Measurements from ENCODE around the gene PRKCA.
A peak's percentile ranks its signal among the peaks of the same experiment; 100 is the strongest.
"Not testable (repeated sequence)": the region's sequence is repeated elsewhere in the genome, so short reads cannot be mapped to it uniquely, and the experiment has no call there.

The PRKCA gene

DNA sequence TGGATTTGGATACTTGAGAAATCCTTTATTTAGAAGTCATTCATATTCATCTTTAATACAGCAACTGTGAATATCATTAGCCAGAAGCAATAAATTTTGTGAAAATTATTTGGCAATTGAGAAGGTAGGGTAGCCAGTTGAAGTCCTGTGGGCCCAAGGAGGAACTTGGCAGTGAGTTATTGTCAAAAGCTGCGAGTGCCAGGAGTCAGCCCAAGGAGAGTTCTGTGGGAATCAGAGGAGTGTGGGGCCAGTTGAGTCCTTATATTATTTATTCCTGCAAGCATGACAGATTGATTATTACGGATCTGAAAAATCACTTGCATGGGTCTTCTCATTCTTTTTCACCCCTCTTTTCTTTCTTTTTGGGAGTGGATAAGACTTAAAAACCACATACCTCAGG lies 38.3 kb downstream of the PRKCA start:
- H3K27ac ChIP-seq: no peak overlapping the region
- no peak for TF ChIP-seq ZFX (IDR thresholded peaks at IDR 0.05; ENCODE audit: borderline replicate concordance)
- TF ChIP-seq, protein P1, sequence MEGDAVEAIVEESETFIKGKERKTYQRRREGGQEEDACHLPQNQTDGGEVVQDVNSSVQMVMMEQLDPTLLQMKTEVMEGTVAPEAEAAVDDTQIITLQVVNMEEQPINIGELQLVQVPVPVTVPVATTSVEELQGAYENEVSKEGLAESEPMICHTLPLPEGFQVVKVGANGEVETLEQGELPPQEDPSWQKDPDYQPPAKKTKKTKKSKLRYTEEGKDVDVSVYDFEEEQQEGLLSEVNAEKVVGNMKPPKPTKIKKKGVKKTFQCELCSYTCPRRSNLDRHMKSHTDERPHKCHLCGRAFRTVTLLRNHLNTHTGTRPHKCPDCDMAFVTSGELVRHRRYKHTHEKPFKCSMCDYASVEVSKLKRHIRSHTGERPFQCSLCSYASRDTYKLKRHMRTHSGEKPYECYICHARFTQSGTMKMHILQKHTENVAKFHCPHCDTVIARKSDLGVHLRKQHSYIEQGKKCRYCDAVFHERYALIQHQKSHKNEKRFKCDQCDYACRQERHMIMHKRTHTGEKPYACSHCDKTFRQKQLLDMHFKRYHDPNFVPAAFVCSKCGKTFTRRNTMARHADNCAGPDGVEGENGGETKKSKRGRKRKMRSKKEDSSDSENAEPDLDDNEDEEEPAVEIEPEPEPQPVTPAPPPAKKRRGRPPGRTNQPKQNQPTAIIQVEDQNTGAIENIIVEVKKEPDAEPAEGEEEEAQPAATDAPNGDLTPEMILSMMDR (IDR thresholded peaks at IDR 0.05): no peak

GRCh38 chr17:66341462-66341861 lies 39.0 kb downstream of the PRKCA start:
- no peak overlapping the region for H3K27ac ChIP-seq
- TF ChIP-seq ZFX (IDR thresholded peaks at IDR 0.05; ENCODE audit: borderline replicate concordance): no peak
- TF ChIP-seq, protein P1 (IDR thresholded peaks at IDR 0.05): no peak

GRCh38 chr17:66342263-66342662 lies 39.9 kb downstream of the PRKCA start:
- not testable (repeated sequence) for H3K27ac ChIP-seq

DNA sequence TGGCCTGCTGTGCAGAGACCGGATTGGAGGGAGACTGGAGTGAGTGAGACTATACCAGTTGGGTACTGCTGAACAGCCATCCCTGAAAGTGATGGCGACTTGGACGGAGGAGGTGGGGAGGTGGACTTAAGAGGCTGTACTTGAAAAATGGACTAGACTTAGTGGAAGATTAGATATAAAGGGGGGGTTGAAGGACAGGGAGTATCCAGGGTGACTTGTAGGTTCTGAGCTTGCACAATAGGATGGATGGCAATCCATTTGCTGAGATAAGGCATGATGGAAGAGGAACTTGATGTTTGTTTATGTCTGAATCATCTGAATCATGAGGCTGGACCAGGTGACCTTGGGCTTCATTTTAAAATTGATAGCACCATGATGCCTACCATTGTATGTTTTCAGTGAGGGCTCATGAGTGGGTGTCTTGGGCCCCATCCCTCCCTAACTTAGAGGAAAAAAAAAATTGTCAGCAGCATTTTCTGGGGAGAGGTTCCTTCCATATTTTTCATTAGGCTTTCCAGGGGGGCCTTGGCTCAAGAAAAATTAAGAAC lies 41.2 kb downstream of the PRKCA start:
- TF ChIP-seq, protein P1 (IDR thresholded peaks at IDR 0.05): no peak
- no peak for TF ChIP-seq ZFX (IDR thresholded peaks at IDR 0.05; ENCODE audit: borderline replicate concordance)
- H3K27ac ChIP-seq: no peak overlapping the region

GRCh38 chr17:66344473-66344872 lies 42.1 kb downstream of the PRKCA start:
- H3K27ac ChIP-seq: no peak overlapping the region
- TF ChIP-seq ZFX (IDR thresholded peaks at IDR 0.05; ENCODE audit: borderline replicate concordance): no peak
- TF ChIP-seq, protein P1 (IDR thresholded peaks at IDR 0.05): no peak

DNA sequence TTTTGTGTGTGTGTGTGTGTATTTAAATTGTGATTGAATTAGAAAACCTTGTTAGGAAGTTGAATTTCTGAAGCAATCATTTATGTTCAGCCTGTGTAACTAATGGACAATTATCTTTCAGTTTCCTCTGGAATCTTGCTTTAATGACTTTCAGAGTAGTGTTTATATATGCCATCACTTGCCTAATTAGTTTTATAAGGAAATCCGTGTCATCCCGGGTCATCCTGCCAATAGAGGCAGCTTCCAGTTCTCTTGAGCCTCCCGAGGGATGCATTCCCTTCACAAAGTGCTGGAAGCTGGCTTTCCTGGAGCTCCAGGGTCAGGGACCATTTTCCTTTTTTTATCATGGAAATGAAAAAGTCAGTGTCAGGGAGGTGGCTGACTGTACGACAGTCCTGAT lies 42.9 kb downstream of the PRKCA start:
- no peak overlapping the region for H3K27ac ChIP-seq

GRCh38 chr17:66345949-66346638 lies 43.7 kb downstream of the PRKCA start:
- not testable (repeated sequence) for H3K27ac ChIP-seq

More for the DNA sequence above, 42.9 kb downstream of the PRKCA start:
- no peak for TF ChIP-seq ZFX (IDR thresholded peaks at IDR 0.05; ENCODE audit: borderline replicate concordance)
- TF ChIP-seq, protein P1 (IDR thresholded peaks at IDR 0.05): no peak

DNA sequence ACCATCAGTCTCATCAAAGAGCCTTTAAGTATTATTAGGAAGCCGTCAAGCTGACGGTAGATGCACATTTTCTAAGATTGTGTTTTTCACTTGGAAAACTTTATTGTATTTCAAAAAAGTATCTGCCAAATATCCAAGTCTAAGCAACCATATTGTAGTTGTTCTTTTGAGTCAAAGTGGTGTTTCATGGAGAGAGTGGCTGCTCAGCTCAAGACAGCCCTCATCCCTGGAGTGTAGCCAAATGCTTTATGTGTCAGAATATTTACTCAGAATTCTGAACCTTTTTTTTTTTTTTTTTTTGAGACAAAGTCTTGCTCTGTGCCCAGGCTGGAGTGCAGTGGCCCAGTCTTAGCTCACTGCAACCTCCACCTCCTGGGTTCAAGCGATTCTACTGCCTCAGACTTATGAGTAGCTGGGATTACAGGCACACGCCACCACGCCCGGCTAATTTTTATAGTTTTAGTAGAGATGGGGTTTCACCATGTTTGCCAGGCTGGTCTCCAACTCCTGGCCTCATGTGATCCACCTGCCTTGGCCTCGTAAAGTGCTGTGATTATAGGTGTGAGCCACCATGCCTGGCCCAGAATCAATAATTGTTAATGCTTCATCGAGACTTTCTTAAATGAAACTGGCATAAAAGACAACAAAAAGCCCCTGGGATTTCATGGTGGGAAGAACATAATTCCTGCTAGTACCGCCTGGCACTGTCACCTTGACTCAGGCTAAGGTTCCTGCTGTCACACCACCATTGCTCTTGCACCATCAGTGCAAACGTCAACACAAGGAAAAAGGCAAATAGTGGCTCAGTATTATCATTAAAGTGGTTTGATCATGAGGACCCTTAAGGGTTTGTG lies 45.5 kb downstream of the PRKCA start:
- TF ChIP-seq ZFX (IDR thresholded peaks at IDR 0.05; ENCODE audit: borderline replicate concordance): no peak
- TF ChIP-seq, protein P1 (IDR thresholded peaks at IDR 0.05): no peak
- peak overlapping the region; percentile 37 for H3K27ac ChIP-seq
